ENCODE data around the gene GTF2H4.

The GTF2H4 gene

GRCh38 chr6:30960907-30961673 lies 53.1 kb downstream of the GTF2H4 start:
- no peak for DNase-seq

- no peak for DNase-seq
Measured at GRCh38 chr6:30962716-30963115, 54.7 kb downstream of the GTF2H4 start.

DNA sequence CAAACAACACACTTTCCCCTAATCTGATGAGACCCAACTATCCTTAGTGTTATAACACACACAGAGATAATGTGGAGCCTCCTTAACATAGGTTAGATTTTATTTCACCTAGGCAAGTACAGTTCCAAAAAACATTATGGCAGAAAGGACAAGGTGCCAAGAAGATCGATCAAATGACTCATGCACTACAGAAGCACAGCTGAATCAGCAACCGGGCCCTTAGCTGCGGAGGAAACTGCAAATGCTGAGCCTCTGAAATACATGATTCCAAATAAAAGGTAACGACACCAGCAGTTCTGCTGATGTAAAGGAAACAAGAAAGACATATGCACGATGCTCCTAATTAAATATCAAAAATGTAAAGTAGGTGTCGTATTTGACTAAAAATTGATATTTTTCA lies 55.6 kb downstream of the GTF2H4 start:
- DNase-seq, result no peak

All from fibroblast of skin of scalp (primary cell).